Measurements from ENCODE around the gene TMEM200B. TPM values are rescaled to one million over a fixed set of nuclear protein-coding genes. Genes with fewer than 3 reads are reported as not detected.
"Not testable (repeated sequence)": the region's sequence is repeated elsewhere in the genome, so short reads cannot be mapped to it uniquely, and the experiment has no call there.

TMEM200B gene
- total RNA-seq, 1 donor from 2014 or later: not detected

DNA sequence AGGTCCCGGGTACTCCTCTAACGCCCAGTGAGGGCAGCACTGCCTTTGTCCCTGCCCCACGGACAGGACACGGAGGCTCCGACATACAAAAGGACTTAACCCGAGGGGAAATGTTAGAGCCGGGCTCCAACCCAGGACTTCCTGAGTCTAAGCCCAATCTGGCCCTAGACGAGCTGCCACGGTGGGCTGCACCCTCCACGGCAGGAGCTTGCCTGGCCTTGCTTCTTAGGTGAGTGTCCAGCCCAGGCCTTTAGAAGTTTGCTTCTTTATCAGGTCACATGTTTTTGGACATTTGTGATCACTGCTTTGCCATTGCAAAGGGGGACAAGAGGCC is 11.0 kb upstream of the TMEM200B start:
- intact Hi-C loops (cut with micrococcal nuclease): no loop called here

DNA sequence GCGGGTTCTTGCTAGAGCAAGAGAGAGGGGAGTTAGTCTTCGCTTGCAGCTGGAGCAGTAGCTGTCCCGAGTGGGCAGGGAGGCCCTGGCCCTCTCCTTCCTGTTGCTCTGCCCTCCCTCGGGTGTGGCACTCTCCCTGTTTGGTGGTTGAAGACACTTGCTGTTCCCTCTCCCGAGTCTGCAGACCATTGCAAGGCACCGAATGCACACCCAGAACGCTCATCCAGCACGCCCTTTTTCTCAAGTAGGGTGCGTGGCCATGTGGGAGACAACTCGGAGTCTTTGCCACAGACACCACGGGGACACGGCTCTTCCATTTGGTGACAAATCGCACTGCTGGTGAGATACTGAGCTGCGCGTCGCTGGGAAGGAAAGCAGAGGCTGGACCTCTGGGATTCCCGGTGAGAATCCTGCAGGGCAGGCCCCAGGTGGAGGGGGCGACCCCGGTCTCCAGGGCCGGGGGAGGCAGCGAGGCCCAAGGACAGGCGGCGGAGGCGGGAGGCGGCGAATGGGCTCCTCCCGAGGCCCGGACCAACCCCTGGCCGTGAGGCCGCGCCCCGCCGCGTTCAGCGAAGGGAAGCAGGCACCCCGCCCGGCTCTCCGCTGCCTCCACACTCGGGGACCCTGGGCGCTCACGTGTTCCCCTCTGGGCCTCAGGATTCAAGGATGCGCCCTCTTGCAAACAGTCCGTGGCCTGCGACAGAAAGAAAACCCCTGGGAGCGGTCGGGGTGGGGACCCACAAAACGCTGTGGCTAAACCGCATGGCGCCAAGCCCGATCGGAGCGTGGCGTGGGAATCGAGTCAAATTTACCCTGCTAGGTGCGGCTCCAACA is 10.4 kb upstream of the TMEM200B start:
- intact Hi-C loops (cut with micrococcal nuclease): no loop called here

DNA sequence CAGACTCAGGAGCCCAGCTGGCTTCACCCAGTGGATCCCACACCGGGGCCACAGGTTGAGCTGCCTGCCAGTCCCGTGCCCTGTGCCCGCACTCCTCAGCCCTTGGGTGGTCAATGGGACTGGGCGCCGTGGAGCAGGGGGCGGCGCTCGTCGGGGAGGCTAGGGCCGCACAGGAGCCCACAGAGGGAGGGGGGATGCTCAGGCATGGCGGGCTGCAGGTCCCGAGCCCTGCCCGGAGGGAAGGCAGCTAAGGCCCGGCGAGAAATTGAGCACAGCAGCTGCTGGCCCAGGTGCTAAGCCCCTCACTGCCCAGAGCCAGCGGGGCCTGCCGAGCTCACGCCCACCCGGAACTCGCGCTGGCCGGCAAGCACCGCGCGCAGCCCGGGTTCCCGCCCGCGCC is 7.4 kb upstream of the TMEM200B start:
- intact Hi-C loops (cut with micrococcal nuclease): not testable (repeated sequence)

DNA sequence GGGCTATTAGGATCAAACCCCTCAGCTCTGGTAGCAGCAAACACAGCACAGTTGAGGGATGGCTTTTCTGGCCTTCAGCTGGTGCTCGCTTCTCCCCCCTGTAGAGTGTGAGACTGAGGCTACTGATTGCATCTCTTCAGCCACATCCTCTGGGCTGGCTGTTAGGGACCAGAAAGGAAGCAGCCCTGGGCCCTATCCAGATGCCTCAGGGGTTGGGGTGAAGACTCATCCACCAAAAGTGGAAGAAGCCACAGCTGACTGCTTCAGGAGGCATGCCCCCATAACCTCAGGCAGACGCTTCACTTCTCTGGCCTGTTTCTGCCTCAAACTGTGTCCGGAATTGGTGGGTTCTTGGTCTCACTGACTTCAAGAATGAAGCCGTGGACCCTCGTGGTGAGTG is 6.2 kb upstream of the TMEM200B start:
- intact Hi-C loops (cut with micrococcal nuclease): no loop called here

DNA sequence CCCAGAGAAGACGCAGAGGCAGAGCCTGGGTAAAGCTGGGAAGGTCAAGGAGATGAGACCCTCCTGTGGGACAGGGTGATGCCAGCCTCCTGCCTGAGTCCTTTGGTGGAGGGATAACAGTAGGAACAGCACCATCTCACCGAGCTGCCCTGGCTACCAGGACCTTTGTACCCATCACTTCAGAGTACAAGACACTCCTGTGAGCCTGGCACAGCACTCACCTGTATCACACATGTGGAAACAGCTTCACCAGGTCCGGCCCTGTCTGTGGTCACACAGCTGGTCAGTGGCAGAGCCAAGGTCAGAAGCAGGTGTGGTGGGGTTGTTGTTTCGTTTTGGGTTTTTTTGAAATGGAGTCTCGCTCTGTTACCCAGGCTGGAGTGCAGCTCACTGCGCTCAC is 5.0 kb upstream of the TMEM200B start:
- intact Hi-C loops (cut with micrococcal nuclease): no loop called here

DNA sequence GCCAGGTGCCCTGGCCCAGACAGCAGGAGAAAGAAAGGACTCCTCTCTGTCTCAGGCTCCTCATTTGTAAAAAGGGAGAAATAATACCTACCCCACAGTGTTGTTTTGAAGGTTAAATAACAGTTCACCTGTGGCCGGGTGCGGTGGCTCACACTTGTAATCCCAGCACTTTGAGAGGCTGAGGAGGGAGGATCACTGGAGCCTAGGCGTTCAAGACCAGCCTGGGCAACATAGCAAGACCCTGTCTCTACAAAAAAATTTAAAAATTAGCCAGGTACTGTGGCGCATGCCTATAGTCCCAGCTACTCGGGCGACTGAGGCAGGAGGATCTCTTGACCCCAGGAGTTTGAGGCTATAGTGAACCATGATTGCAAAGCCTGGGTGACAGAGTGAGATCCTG is 2.5 kb upstream of the TMEM200B start:
- intact Hi-C loops (cut with micrococcal nuclease): no loop called here

DNA sequence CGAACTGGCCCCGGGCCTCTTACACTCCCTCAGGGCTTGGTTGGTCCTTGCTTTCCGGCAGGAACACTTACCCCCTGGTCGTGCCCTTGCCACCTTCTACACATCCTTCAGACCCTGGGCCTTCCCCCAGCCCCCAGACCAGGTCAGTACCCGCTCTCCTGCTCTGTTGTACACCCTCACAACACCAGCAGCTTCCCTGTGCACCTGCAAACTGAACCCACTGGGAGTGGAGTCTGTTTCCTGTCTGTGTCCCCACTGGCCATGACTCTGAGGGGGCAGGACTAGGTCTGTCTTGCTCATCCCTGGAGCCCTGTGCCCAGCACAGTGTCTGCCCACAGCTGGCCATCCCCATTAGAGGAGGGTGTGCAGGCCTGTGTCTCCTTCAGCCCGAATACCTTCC is 2.1 kb upstream of the TMEM200B start:
- intact Hi-C loops (cut with micrococcal nuclease): no loop called here

DNA sequence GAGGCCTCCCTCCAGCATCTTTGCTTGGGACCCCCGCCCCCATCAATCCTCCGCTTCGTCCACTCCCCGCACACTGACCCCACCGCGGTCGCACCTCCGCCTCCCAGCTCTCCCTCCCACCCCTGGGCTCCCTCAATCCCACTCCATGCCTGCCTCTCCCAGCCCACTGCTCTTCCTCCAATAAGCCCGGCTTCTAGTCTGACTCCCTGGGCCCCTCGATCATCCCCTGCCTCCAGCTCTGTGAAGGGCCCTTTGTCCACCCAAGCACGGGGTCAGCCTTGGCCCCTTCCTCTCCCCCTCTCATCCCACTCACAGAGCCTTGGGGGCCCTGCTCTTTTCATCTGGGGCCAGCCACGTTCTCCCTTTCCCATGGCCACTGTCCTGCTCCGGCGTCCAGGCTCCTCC is 1.5 kb upstream of the TMEM200B start:
- intact Hi-C loops (cut with micrococcal nuclease): no loop called here

DNA sequence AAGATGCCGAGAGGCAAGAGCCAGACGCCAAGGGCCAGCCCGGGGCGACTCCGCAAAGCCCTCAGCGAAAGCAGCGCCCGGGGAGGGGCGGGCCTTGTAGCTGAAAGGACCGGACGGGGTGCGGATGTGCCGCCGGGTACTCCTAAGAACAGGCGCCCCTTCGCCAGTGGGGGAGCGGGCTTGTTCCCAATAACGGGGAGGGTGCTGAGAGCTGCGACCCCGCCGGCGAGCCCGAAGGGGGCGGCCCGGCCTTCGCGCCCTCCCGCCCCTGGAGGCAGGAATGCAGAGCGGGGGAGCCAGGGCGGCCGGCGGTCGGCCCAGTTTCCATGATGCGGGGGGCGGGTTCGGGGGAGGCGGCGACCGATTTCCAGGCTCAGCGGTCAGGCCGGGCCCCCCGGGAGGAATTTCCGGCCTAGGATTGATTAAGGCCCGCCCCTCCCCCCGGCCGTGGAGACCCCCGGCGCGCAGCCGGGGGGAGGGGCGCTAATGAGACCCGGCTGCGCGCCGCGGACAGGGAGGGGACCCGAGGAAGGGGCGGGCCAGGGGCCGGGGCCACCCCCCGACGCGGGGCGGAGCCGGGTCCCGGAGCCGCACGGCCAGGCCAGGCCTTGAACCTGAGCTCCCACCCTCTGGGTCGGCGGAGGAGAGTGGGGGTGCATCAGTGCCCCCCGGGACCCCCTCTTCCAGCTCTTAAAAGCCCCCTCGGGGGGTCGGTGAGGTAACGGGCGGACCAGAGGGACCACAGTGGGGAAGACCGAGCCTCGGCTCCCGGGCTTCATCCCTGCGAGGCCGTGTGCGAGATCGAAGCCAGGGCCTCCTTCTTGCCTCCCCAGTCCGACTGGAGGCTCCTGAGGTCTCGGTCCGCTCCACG is 898 bp upstream of the TMEM200B start:
- intact Hi-C loops (cut with micrococcal nuclease): no loop called here

DNA sequence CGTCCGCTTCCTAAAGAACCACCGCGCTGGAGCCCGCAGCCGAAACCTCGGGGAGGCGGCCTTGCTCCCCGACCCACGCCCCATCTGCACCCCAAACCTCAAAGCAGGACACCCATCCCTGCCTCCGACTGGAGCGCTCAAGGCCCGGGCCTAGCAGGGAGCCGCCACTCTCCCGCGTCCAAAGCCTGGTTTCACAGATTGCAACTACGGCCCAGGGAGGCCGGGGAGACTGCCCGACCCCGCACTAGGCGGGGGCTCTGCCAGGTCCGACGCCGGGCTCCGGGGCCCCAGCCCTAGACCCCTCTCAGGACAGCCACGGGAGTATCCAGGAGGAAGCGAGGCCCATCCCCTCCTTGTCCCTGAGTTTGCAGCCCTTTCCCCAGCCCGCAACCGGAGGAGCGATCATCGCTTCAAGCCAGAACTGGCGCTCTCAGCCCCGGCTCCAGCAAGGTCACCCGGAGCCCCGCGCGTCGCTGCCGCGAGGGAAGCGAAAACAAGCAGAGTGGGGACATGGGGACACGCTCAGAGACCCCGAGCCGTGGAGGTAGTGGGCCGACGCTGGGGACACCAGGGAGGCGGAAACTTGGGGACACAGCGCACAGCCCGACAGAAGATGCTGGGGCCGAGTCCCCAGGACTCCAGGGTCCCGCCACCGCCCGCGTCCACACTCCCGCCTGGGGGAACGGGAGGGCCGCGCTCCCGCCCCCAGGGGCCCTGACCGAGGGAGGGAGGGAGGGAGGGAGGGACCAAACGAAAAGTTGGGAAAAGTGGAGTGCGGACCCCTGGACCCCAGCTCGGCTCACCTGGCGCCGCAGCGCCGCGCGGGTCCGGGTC is 433 bp downstream of the TMEM200B start:
- intact Hi-C loops (cut with micrococcal nuclease): no loop called here

DNA sequence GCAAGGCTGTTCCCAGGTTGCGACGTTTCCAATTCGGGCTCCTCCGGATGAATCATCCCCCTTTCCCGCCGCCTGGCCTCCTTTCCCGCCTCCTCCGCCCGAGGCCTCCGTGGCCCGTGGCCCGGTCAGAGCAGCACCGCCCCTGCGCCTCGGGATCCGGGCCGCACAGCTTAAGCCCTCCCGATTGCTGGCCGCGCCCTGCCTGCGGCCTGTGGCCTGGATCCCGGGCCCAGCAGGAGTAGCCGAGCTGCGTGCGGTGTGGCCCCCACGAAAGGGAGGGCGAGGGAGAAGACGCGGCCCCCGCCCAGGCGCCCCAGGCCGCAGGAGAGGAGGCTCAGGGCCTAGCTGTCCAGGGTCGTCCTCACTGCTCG is 1.0 kb downstream of the TMEM200B start:
- intact Hi-C loops (cut with micrococcal nuclease): no loop called here

DNA sequence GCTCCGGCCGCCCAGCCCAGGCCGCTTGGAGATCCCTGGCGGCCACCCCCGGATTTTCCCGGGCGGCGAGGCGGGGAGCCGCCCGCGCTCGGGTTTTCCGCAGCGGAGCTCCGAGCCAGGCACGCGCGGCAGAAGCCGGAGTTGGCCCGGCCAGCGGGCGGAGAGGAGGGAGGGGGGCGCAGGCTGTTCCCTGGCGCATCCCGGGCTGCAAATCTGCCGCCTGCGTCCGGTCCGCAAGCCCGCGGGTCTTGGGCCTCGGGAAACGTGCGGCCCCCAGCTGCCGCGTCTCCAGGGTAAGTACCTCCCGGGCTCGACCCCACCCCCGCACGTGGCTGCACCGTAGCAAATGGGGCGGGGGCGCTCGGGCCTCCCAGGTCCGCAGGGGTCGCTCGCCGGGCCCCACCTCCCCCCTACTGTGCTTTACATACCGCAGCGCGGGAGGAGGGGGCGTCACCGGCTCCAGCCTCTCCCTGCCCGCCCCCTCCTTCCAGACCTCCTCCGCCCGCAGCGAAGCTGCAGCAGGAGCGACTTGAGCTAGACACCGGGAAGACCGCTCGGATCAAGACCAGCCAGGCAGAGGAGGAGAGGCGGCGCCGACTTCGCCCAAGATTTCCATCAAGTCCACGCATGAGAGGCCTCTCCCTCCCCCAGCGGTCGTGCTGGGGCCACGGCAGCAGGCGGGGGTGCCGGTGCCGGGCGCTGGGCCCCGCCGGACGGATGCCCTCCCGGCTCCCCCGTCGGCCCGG is 1.6 kb downstream of the TMEM200B start:
- intact Hi-C loops (cut with micrococcal nuclease): loop anchor here (1.0 kb wide), 1 partner anchor 240 kb away; no protein-coding TSS in a partner anchor

DNA sequence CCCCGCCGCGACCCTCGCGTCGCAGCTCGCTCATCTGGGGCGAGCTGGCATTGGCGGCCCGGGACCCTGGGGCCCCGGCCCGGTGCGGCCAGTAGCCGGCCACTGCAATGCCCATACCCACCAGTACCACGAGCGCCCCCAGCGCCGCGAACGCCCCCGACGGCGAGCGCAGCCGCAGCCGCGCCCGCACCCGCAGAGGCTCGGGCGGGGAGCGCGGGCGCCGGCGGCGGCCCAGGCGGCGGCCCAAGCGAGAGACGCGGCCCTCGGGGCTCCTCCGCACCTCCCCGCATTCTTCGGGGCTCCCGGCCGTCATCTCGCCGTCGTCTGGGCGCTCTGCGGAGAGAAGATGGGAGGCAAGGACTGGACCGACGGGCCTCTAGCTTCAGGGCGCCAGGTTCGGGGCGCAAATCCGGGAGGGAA is 2.2 kb downstream of the TMEM200B start:
- intact Hi-C loops (cut with micrococcal nuclease): loop anchor here (1.0 kb wide), 1 partner anchor 239 kb away; no protein-coding TSS in a partner anchor

DNA sequence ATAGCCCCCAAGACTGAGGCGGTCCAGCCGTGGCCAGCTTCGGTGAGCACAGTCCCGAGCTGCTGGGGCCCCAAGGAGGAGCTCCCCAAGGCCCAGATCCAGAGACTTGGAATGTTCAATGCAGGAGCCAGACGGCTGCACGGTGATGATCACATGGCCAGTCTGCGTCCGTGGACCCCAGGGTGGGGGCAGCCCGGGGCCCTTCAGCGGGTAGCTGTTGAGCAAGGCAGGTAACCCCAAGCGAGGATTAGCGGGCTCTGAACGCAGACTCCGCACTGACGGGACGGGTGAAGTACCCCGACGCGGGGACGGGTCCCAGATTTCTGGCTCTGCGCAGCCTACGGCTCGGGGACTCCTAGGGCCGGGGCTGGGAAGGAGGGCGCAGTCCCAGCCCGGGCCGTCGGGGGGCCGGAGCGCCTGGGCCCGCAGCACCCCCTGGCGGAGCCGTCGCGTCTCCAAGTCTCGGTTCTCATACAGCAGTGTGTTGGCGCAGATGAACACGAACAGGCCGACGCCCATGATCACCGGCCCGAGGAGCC is 2.7 kb downstream of the TMEM200B start:
- intact Hi-C loops (cut with micrococcal nuclease): loop anchor here (1.0 kb wide), 1 partner anchor 239 kb away; no protein-coding TSS in a partner anchor

DNA sequence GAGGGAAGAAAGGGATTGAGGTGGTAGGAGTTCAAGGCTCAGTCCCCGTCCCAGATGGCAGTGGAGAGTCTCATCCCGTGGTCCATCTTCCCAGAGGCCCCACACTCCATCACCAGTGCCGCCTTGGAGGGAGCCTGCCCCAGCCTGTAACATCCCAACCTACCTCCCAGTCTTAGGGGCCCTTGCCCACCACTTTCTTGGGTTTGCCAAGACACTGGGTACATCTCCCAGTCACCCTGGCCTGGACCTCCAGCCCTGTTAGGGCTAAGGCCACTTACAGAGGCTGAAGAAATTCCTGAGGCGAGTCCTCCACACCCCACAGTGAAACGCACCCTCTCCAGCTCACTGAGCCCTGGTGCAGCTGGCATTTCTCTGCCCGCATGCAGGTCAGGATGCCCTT is 3.3 kb downstream of the TMEM200B start:
- intact Hi-C loops (cut with micrococcal nuclease): no loop called here

DNA sequence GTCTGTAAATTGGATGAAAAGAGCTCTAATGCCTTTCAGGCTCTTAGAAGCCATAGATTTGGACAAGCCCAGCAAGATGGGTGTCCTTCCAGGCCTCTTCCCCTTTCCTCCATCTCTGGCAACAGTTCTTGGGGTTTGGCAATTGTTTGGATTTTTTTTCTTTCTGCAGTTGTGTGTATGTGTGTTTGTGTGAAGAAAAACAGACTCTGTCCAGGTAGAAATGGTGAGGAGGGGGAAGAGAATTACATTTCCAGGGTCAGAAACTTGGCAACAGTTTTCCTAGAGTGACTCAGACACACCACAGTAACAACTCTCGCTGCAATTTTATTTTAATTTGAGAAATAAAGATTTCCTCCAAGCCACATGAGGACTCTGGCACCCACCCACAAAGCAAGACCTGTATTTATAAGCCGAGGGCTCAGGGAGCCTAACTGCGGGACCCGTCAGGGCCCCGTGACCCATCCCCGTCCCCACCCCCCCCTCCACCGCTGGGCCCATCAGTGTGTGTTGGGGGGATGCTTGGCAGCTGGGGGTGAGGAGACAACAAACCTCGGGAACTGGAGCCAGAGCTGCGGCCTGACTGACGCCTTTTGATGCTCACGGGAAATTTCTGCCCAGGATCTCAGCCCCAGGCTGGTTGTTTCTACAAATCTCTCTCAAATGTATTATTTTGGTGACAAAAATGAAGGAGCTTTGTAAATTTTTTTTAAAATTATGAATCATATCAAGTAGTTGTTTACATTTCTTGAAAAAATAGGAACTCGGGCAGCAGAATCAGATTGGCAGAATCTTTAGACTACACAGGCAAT is 4.4 kb downstream of the TMEM200B start:
- intact Hi-C loops (cut with micrococcal nuclease): no loop called here

DNA sequence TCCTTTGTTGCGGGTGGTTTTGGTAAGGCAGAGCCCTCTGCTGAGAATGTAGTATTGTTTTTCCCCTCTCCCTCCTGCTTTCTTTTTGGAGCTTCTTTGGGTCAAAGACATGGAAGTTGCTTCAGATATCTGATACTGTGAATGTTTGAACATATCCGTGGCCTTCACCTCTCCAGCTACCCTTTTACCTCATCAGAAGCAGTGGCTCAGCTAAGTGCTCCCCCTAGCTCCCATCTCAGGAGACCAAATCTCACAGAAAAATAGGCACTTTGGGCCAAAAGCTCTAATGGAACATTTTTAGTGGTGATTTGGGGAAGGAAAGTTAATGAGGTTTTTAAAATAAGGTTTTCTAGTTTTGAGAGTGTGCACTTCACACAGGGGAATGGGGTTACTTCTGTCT is 6.3 kb downstream of the TMEM200B start:
- intact Hi-C loops (cut with micrococcal nuclease): no loop called here

DNA sequence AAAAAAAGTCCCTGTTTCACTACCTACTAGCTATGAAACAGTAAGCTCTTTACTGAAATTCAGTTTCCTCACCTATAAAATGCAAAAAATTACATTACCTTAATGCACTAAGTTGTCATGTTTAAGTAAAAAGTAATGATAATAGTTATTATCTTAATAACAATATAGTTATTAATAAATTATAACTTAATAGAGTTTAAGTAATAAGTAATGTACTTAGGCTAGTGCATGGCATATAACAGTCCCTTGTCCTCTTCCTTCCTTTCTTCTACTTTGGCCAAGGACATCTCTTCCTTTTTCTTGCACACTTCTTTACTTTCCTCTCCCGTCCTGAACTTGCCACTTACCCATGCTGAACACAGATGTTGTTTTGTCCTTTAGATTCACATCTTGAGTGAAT is 9.0 kb downstream of the TMEM200B start:
- intact Hi-C loops (cut with micrococcal nuclease): no loop called here

DNA sequence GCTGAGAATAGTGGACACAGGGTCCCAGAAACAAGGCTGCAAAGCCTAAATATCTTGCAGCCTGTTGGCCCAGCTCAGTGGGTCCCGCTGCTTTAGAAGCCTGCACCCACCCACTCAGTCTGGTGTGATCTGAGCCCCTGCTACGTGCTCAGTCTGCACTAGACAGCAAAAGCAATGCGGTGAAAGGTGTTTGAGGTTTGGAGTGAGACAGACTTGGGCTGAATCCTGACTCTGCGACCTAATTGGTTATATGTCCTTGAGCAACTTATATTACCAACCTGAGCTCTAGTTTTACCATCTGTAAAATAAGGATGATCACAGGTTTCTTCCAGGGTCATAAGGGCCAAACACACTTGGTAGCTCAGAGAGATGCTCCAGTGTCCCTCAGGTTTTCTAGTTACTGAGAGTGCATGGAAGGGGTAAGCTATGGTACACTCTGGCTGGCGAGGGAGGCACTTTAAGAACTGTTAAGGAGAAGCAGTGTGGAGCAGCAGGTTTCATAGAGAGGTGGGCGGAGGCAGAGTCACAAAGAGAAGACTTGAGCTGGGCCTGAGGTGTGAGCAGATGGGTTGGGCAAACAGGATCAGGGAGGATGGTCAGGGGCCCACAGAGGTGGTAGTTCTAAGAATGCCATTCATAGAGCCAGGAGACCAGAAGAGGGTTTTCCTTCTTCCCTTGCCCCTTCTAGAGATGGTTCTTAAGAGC is 10.1 kb downstream of the TMEM200B start:
- intact Hi-C loops (cut with micrococcal nuclease): no loop called here
